Measurements from ENCODE around the gene GREM1.

Gene GREM1

DNA sequence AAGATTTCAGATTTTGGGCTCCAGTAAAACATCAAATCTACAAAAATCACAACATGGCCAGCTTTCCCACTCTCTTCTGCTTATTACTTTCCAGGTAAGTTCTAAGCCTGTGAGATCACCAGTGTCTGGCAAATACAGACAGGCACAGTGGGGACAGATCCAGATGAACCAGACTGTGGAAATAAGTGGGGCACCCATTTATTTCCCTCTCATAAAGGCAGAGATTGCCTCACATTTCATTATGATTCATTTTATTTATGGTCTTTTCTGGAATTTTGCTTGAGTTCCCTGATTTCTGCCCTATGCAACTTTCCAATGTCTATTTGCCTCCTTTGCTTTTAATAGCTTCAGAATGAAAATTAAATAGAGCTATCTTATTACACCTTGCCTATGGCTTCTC is 66.8 kb downstream of the GREM1 start:
- no peak for DNase-seq (ENCODE audit: low spot score)

DNA sequence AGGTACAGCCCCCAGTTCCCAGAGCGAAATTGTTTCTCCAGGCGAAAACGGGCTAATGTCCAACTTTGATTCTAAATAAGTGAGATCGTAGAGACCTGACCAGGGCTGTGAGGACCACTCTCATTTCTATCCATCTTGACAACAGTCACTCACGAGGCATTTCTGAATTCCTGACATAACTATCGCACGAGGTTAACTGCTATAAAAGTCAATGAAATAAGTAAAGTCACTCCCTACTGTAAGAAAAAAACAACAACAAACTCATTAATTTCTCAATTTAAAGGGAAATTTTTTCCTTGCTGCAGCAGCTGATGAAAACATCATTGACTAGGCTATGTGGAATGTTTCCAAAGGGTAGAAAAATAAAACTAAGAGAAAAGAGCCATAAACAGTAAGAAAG is 69.1 kb downstream of the GREM1 start:
- no peak for DNase-seq (ENCODE audit: low spot score)

DNA sequence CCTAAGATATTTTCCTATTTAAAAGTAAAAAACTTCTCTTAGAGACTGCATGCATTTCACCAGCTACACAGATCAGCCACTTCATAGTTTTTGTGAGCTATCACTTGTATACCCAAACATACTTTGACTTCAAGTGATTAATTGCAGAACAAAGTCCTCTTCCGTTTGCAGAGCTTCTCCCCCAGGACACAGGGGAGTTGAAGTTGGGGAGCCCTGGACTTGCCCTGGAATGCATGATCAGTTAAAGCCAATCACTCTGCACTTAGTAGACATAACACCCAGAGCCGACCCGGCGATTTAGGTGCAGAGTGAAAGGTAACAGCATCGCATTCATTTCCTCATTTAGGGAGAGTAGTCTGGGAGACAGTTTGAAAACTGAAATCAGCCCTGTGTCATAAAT is 70.1 kb downstream of the GREM1 start:
- DNase-seq (ENCODE audit: low spot score), result no peak

DNA sequence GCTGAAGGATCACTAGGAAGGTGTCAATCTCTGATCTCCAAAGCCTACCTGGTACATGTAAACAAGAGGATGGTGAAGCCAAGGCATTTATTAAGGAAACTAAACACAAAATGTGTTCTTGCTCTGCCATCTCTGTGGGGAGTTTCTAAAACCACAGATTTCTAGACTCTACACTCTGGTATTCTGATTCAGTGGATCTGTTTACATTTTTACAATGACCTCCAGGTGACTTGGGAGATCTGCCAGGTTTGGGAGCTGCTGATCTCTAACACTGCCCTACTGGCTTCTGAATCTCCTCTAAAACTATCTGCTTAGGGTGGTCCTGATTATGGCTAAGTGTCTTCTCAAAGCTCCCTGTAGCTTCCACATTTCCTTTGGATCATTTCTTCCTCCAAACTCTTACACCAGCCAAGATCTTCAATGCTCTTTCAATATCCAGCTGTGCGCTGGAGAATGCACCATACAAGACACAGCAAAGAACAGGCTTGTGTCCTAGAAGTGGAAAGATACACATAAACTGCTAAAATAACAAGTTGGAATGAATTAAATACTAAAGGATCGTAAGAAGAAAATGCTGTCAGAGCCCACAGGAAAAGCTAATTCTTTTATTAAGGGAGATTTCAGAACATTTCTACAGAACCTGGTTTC is 72.7 kb downstream of the GREM1 start:
- no peak for DNase-seq (ENCODE audit: low spot score)

DNA sequence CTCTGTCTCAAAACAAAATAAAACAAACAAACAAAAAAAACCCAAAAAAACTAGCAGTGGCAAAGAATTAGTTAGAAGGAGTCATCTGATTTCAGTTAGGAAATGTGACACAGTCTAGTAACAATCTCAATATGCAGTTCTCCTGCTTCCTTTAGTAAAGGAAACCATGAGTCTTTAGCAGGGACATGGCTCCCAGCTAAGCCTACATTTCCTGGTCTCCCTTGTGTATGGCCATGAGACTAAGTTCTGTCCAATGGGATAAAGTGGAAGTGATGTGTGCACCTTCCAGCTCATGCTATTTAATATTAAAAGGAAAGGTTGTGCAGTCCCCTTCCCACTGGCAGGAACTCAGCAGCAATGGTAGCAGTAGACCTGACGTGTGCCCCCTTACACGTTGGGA is 74.6 kb downstream of the GREM1 start:
- DNase-seq (ENCODE audit: low spot score), result no peak

All from HuH-7 (cell line).